ENCODE measurements around the gene PLCB2.

- TF ChIP-seq ZBTB10 (tag by site-specific recombination; IDR thresholded peaks at IDR 0.05), result no peak
- TF ChIP-seq, protein P1, sequence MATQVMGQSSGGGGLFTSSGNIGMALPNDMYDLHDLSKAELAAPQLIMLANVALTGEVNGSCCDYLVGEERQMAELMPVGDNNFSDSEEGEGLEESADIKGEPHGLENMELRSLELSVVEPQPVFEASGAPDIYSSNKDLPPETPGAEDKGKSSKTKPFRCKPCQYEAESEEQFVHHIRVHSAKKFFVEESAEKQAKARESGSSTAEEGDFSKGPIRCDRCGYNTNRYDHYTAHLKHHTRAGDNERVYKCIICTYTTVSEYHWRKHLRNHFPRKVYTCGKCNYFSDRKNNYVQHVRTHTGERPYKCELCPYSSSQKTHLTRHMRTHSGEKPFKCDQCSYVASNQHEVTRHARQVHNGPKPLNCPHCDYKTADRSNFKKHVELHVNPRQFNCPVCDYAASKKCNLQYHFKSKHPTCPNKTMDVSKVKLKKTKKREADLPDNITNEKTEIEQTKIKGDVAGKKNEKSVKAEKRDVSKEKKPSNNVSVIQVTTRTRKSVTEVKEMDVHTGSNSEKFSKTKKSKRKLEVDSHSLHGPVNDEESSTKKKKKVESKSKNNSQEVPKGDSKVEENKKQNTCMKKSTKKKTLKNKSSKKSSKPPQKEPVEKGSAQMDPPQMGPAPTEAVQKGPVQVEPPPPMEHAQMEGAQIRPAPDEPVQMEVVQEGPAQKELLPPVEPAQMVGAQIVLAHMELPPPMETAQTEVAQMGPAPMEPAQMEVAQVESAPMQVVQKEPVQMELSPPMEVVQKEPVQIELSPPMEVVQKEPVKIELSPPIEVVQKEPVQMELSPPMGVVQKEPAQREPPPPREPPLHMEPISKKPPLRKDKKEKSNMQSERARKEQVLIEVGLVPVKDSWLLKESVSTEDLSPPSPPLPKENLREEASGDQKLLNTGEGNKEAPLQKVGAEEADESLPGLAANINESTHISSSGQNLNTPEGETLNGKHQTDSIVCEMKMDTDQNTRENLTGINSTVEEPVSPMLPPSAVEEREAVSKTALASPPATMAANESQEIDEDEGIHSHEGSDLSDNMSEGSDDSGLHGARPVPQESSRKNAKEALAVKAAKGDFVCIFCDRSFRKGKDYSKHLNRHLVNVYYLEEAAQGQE (tag by site-specific recombination; IDR thresholded peaks at IDR 0.05), result no peak
- TF ChIP-seq, protein P2, sequence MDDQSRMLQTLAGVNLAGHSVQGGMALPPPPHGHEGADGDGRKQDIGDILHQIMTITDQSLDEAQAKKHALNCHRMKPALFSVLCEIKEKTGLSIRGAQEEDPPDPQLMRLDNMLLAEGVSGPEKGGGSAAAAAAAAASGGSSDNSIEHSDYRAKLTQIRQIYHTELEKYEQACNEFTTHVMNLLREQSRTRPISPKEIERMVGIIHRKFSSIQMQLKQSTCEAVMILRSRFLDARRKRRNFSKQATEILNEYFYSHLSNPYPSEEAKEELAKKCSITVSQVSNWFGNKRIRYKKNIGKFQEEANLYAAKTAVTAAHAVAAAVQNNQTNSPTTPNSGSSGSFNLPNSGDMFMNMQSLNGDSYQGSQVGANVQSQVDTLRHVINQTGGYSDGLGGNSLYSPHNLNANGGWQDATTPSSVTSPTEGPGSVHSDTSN (CRISPR knock-in tag; IDR thresholded peaks at IDR 0.05), result no peak
- TF ChIP-seq CTCF (tag by site-specific recombination; IDR thresholded peaks at IDR 0.05), result no peak
- TF ChIP-seq OSR2 (tag by site-specific recombination; IDR thresholded peaks at IDR 0.05), result no peak
- TF ChIP-seq ZNF555 (tag by site-specific recombination; conservative IDR thresholded peaks at IDR 0.05), result no peak
- TF ChIP-seq ZNF121 (tag by site-specific recombination; IDR thresholded peaks at IDR 0.05), result no peak
- TF ChIP-seq ZNF558 (tag by site-specific recombination; IDR thresholded peaks at IDR 0.05), result no peak
- no peak for TF ChIP-seq PRDM10 (tag by site-specific recombination; IDR thresholded peaks at IDR 0.05)
- no peak for TF ChIP-seq ZNF433 (tag by site-specific recombination; IDR thresholded peaks at IDR 0.05; ENCODE audit: low read depth)
- TF ChIP-seq ZNF404 (tag by site-specific recombination; IDR thresholded peaks at IDR 0.05), result no peak
- TF ChIP-seq MEIS1 (CRISPR knock-in tag; IDR thresholded peaks at IDR 0.05; ENCODE audit: borderline replicate concordance), result no peak
- no peak for TF ChIP-seq ZNF366 (tag by site-specific recombination; conservative IDR thresholded peaks at IDR 0.05)
Measured at GRCh38 chr15:40352281-40352901, 44.7 kb upstream of the PLCB2 start.
